SJCRH30 (cell line): ENCODE data around the gene GSG1L. TPM values are rescaled to one million over a fixed set of nuclear protein-coding genes. Genes with fewer than 3 reads are reported as not detected.

Experiments used
- DNase-seq, 2 experiments: peaks; one replicate each; pipeline ENCODE4 v3.0.0-alpha.2; 2015 to 2020
- H3K27ac ChIP-seq: fragments of 250-450 bp; sonication (Bioruptor Pico); 2 replicates; pipeline ENCODE4 v1.5.1; 2020; ENCODE audit warnings: mild to moderate bottlenecking, moderate library complexity
- H3K27me3 ChIP-seq: fragments of 250-450 bp; sonication (Bioruptor Pico); 2 replicates; pipeline ENCODE4 v1.5.1; 2020; ENCODE audit warnings: mild to moderate bottlenecking, moderate library complexity
- H3K36me3 ChIP-seq: fragments of 250-450 bp; sonication (Bioruptor Pico); 2 replicates; pipeline ENCODE4 v1.5.1; 2020; ENCODE audit warnings: mild to moderate bottlenecking, moderate library complexity
- H3K4me1 ChIP-seq: fragments of 250-450 bp; sonication (Bioruptor Pico); 2 replicates; pipeline ENCODE4 v1.5.1; 2020; ENCODE audit warnings: mild to moderate bottlenecking, moderate library complexity
- H3K4me3 ChIP-seq: fragments of 250-450 bp; sonication (Bioruptor Pico); 2 replicates; pipeline ENCODE4 v1.5.1; 2020; ENCODE audit warnings: mild to moderate bottlenecking, moderate library complexity
- H3K9me3 ChIP-seq: fragments of 250-450 bp; sonication (Bioruptor Pico); replicated peaks from 2 replicates; pipeline ENCODE4 v1.5.1; 2020; ENCODE audit warnings: mild to moderate bottlenecking, moderate library complexity
- total RNA-seq: library from RNA; depleted of rRNA; stranded (reverse); fragments of >200 nt; shearing (Covaris generic); gene quantifications from 2 replicates; pipeline ENCODE4 v1.2.3, GENCODE V29; 2014

Gene GSG1L
- total RNA-seq, 1 experiment from 2014 or later = not detected

GRCh38 chr16:28062847-28063521 is 530 bp downstream of the GSG1L start:
- Histone ChIP-seq H3K9me3 (no peaks in the 10 kb centered on the region), H3K4me1 (peaks cover 9% of the 10 kb centered on the region), H3K36me3 (no peaks in the 10 kb centered on the region), H3K4me3 (no peak overlapping the region), H3K27ac (no peak overlapping the region), H3K27me3 (no peaks in the 10 kb centered on the region)
- DNase-seq = no peak

GRCh38 chr16:28062261-28062846 is 1.2 kb downstream of the GSG1L start:
- H3K4me3 ChIP-seq = no peak overlapping the region
- DNase-seq = peak in 1 of 2 experiments; percentile 11
- H3K27me3 ChIP-seq = no peaks in the 10 kb centered on the region
- H3K27ac ChIP-seq = no peak overlapping the region
- H3K36me3 ChIP-seq = no peaks in the 10 kb centered on the region
- H3K4me1 ChIP-seq = peaks cover 2% of the 10 kb centered on the region
- no peaks in the 10 kb centered on the region for H3K9me3 ChIP-seq

- Histone ChIP-seq H3K27ac (no peak overlapping the region), H3K27me3 (no peaks in the 10 kb centered on the region), H3K9me3 (no peaks in the 10 kb centered on the region), H3K4me1 (no peaks in the 10 kb centered on the region), H3K4me3 (no peak overlapping the region), H3K36me3 (no peaks in the 10 kb centered on the region)
- DNase-seq = no peak
Observed at GRCh38 chr16:28061352-28062101, 2.0 kb downstream of the GSG1L start.

GRCh38 chr16:28059841-28060575 is 3.5 kb downstream of the GSG1L start:
- no peaks in the 10 kb centered on the region for H3K36me3 ChIP-seq
- H3K27me3 ChIP-seq = no peaks in the 10 kb centered on the region
- no peaks in the 10 kb centered on the region for H3K4me1 ChIP-seq
- no peak for DNase-seq
- H3K27ac ChIP-seq = no peak overlapping the region
- H3K9me3 ChIP-seq = no peaks in the 10 kb centered on the region
- H3K4me3 ChIP-seq = no peak overlapping the region

- Histone ChIP-seq H3K27me3 (no peaks in the 10 kb centered on the region), H3K36me3 (no peaks in the 10 kb centered on the region), H3K9me3 (no peaks in the 10 kb centered on the region), H3K4me3 (no peak overlapping the region), H3K4me1 (no peaks in the 10 kb centered on the region), H3K27ac (no peak overlapping the region)
- no peak for DNase-seq
Observed at GRCh38 chr16:28058839-28059589, 4.5 kb downstream of the GSG1L start.

- H3K36me3 ChIP-seq = no peaks in the 10 kb centered on the region
- H3K27me3 ChIP-seq = no peaks in the 10 kb centered on the region
- no peaks in the 10 kb centered on the region for H3K9me3 ChIP-seq
- no peak overlapping the region for H3K4me3 ChIP-seq
- no peaks in the 10 kb centered on the region for H3K4me1 ChIP-seq
- H3K27ac ChIP-seq = no peak overlapping the region
- DNase-seq = no peak
Observed at GRCh38 chr16:28057949-28058348, 5.6 kb downstream of the GSG1L start.

GRCh38 chr16:28053461-28053860 is 10.1 kb downstream of the GSG1L start:
- H3K9me3 ChIP-seq = no peaks in the 10 kb centered on the region
- no peaks in the 10 kb centered on the region for H3K36me3 ChIP-seq
- H3K27ac ChIP-seq = no peak overlapping the region
- no peak overlapping the region for H3K4me3 ChIP-seq
- H3K27me3 ChIP-seq = no peaks in the 10 kb centered on the region
- DNase-seq = no peak
- H3K4me1 ChIP-seq = no peaks in the 10 kb centered on the region

GRCh38 chr16:28052274-28053128 is 11.0 kb downstream of the GSG1L start:
- no peak for DNase-seq
- Histone ChIP-seq H3K27me3 (no peaks in the 10 kb centered on the region), H3K4me3 (no peak overlapping the region)

GRCh38 chr16:28051486-28051885 is 12.0 kb downstream of the GSG1L start:
- H3K4me3 ChIP-seq = no peak overlapping the region
- H3K36me3 ChIP-seq = no peaks in the 10 kb centered on the region
- H3K27ac ChIP-seq = no peak overlapping the region
- H3K9me3 ChIP-seq = no peaks in the 10 kb centered on the region
- H3K27me3 ChIP-seq = no peaks in the 10 kb centered on the region
- no peak for DNase-seq
- H3K4me1 ChIP-seq = no peaks in the 10 kb centered on the region

More at GRCh38 chr16:28052274-28053128, 11.0 kb downstream of the GSG1L start:
- Histone ChIP-seq H3K9me3 (no peaks in the 10 kb centered on the region), H3K36me3 (no peaks in the 10 kb centered on the region), H3K4me1 (no peaks in the 10 kb centered on the region), H3K27ac (no peak overlapping the region)

GRCh38 chr16:28042811-28043210 is 20.7 kb downstream of the GSG1L start:
- no peaks in the 10 kb centered on the region for H3K36me3 ChIP-seq
- no peak overlapping the region for H3K27ac ChIP-seq
- H3K4me3 ChIP-seq = no peak overlapping the region
- no peaks in the 10 kb centered on the region for H3K9me3 ChIP-seq
- no peaks in the 10 kb centered on the region for H3K4me1 ChIP-seq
- no peak for DNase-seq
- H3K27me3 ChIP-seq = no peaks in the 10 kb centered on the region

- Histone ChIP-seq H3K9me3 (no peaks in the 10 kb centered on the region), H3K27me3 (no peaks in the 10 kb centered on the region), H3K36me3 (no peaks in the 10 kb centered on the region), H3K4me3 (no peak overlapping the region), H3K27ac (no peak overlapping the region), H3K4me1 (no peaks in the 10 kb centered on the region)
- no peak for DNase-seq
Observed at GRCh38 chr16:28041615-28042014, 21.9 kb downstream of the GSG1L start.

GRCh38 chr16:28040039-28040438 is 23.5 kb downstream of the GSG1L start:
- DNase-seq = no peak
- Histone ChIP-seq H3K4me3 (no peak overlapping the region), H3K4me1 (no peaks in the 10 kb centered on the region), H3K9me3 (no peaks in the 10 kb centered on the region), H3K36me3 (no peaks in the 10 kb centered on the region), H3K27me3 (no peaks in the 10 kb centered on the region), H3K27ac (no peak overlapping the region)

GRCh38 chr16:28039493-28039892 is 24.0 kb downstream of the GSG1L start:
- Histone ChIP-seq H3K4me1 (no peaks in the 10 kb centered on the region), H3K4me3 (no peak overlapping the region), H3K27ac (no peak overlapping the region), H3K9me3 (no peaks in the 10 kb centered on the region), H3K36me3 (no peaks in the 10 kb centered on the region), H3K27me3 (no peaks in the 10 kb centered on the region)
- no peak for DNase-seq

GRCh38 chr16:28038409-28038808 is 25.1 kb downstream of the GSG1L start:
- H3K9me3 ChIP-seq = no peaks in the 10 kb centered on the region
- H3K36me3 ChIP-seq = no peaks in the 10 kb centered on the region
- no peak overlapping the region for H3K27ac ChIP-seq
- no peak for DNase-seq
- H3K27me3 ChIP-seq = no peaks in the 10 kb centered on the region
- H3K4me1 ChIP-seq = no peaks in the 10 kb centered on the region
- no peak overlapping the region for H3K4me3 ChIP-seq
